Prostate gland (tissue), 2 donors: Measurements from ENCODE around the gene ADAMTS17. TPM values are rescaled to one million over a fixed set of nuclear protein-coding genes. Genes with fewer than 3 reads are reported as not detected.

Experiments used
- DNase-seq: peaks from one replicate; pipeline ENCODE4 v3.0.0-alpha.2; 2019; ENCODE audit warnings: low spot score
- H3K27ac ChIP-seq, 2 donors: fragments of 200-600 bp; sonication (generic); 2 replicates each; pipeline ENCODE4 v1.5.1; 2017 to 2019
- H3K27me3 ChIP-seq: fragments of 200-600 bp; sonication (generic); replicated peaks from 2 replicates; pipeline ENCODE4 v1.5.1; 2019; ENCODE audit not compliant: insufficient read depth
- H3K36me3 ChIP-seq, 2 donors: fragments of 200-600 bp; sonication (generic); 1 replicate in 1 of 2; 2 replicates in 1 of 2; pipeline versions ENCODE4 v1.5.1 to v1.8.1; 2017 to 2019
- H3K4me1 ChIP-seq: fragments of 200-600 bp; sonication (generic); replicated peaks from 2 replicates; pipeline ENCODE4 v1.5.1; 2019
- H3K4me3 ChIP-seq, 2 donors: fragments of 200-600 bp; sonication (generic); 2 replicates each; pipeline ENCODE4 v1.5.1; 2017 to 2019
- H3K9me3 ChIP-seq: fragments of 200-600 bp; sonication (generic); 2 replicates; pipeline ENCODE4 v1.5.1; 2017
- POLR2A ChIP-seq: fragments of 450-650 bp; IDR thresholded peaks from one replicate; pipeline ENCODE4 v1.6.1; 2016; ENCODE audit warnings: antibody characterized with exemption, mild to moderate bottlenecking
- POLR2AphosphoS5 ChIP-seq: sonication (generic); formaldehyde crosslinking; IDR thresholded peaks from one replicate; pipeline ENCODE4 v1.6.1; 2017; ENCODE audit warnings: antibody characterized with exemption
- WGBS: methylation state at CpG from one replicate; pipeline ENCODE4 v1.1.5; 2018; 5-methylcytosine and 5-hydroxymethylcytosine counted together
- intact Hi-C: fragments of 100-400 bp; cut with DNase I; formaldehyde crosslinking; loops from one replicate; pipeline ENCODE4 v1.14.2; 2022
- total RNA-seq, 2 donors: library from RNA; depleted of rRNA; stranded (reverse); fragments of >200 nt; gene quantifications; one replicate each; pipeline ENCODE4 v1.1.0, GENCODE V29; 2016
- TF ChIP-seq, protein P1 (sequence below), 4 experiments: fragments of 200-600 bp in 2 of 4; fragments of 450-650 bp in 2 of 4; sonication (generic) in 2 of 4; IDR thresholded peaks; 1 replicate in 3 of 4; 2 replicates in 1 of 4; pipeline ENCODE4 v1.5.1; 2016 to 2019; ENCODE audit warnings: antibody characterized with exemption in 4 of 4, mild to moderate bottlenecking in 2 of 4, moderate library complexity in 2 of 4

Gene ADAMTS17
- total RNA-seq, 2 donors from 2014 or later = 2.7 to 5.6 TPM

DNA sequence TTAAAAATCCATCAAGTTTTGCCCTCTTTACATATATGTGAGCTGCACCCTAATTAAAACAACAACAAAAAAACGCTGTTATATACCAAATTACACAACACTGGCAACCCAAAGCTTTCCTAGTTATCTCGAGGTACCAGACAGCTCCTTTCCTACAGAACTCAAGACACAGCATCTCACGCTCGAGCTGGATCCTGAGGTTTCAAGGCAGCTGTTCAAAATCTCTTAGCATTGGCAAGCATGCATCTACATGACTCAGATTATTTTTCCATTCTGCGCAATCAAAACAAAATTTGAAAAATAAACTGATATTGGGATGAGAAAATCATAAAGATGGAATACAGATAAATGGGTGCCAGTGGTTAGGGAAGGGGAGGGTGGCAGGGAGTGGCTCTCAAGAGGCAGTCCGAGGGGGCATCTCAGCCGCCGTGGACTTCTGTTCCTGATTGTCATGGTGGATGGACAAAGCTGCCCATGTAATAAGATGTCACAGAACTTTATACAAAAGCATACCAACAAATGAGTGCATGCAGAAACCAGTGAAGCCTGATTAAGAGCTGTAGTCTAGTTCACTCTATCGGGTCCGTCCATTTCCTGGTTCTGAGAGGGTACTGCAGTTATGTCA, 91.5 kb downstream of the ADAMTS17 start:
- Histone ChIP-seq H3K4me3 (no peak overlapping the region), H3K36me3 (no peaks in the 10 kb centered on the region), H3K4me1 (no peaks in the 10 kb centered on the region), H3K27me3 (no peaks in the 10 kb centered on the region), H3K27ac (no peak overlapping the region), H3K9me3 (no peaks in the 10 kb centered on the region)
- TF ChIP-seq, protein P1, sequence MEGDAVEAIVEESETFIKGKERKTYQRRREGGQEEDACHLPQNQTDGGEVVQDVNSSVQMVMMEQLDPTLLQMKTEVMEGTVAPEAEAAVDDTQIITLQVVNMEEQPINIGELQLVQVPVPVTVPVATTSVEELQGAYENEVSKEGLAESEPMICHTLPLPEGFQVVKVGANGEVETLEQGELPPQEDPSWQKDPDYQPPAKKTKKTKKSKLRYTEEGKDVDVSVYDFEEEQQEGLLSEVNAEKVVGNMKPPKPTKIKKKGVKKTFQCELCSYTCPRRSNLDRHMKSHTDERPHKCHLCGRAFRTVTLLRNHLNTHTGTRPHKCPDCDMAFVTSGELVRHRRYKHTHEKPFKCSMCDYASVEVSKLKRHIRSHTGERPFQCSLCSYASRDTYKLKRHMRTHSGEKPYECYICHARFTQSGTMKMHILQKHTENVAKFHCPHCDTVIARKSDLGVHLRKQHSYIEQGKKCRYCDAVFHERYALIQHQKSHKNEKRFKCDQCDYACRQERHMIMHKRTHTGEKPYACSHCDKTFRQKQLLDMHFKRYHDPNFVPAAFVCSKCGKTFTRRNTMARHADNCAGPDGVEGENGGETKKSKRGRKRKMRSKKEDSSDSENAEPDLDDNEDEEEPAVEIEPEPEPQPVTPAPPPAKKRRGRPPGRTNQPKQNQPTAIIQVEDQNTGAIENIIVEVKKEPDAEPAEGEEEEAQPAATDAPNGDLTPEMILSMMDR (IDR thresholded peaks at IDR 0.05) = no peak
- no peak for TF ChIP-seq POLR2A
- no peak for TF ChIP-seq POLR2AphosphoS5
- intact Hi-C loops = no loop called here
- 68% methylated on average over 10 of the region's 10 CpGs for WGBS
- DNase-seq = no peak

DNA sequence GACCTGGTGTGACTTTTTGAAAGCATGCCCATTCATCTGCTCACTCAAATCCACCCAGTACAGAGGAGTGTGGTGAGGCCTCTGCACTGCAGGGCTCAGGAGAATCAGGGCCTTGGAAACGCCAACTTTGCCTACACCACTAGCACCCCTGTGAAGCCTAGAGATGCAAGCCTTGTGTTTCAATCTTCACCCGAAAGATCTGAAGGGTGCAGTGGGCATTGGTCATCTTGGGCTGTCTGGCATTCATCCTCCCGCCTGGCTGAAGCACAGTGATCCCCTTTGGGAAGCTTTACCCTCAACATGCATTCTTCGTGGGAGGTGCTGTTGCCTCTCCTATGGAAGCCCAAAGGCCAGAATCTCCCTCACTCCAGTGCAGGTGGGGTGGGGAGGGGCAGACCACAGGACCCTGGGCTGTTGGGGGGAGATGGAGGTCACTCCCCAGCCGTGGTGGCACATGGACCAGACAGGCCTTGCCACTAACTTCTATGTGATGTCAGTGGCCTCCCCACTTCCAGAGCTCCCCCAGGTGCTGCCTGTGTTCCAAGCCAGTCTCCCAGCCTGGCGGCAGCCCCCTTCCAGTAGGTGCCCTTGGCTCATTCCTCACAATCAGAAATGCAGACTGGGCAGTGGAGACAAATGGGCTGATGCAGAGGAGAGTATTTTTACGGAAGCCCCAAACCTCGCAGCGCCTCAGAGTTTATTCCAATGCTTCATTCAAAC, 92.5 kb downstream of the ADAMTS17 start:
- H3K27me3 ChIP-seq = no peaks in the 10 kb centered on the region
- H3K36me3 ChIP-seq = no peaks in the 10 kb centered on the region
- no peak overlapping the region for H3K27ac ChIP-seq
- intact Hi-C loops = no loop called here
- 96% methylated on average over 9 of the region's 9 CpGs for WGBS
- TF ChIP-seq, protein P1 (IDR thresholded peaks at IDR 0.05) = no peak
- TF ChIP-seq POLR2AphosphoS5 (no peak), POLR2A (no peak)
- no peaks in the 10 kb centered on the region for H3K4me1 ChIP-seq
- no peaks in the 10 kb centered on the region for H3K9me3 ChIP-seq
- no peak for DNase-seq
- no peak overlapping the region for H3K4me3 ChIP-seq

GRCh38 chr15:100248236-100248635, 93.5 kb downstream of the ADAMTS17 start:
- no peaks in the 10 kb centered on the region for H3K9me3 ChIP-seq
- H3K36me3 ChIP-seq = no peaks in the 10 kb centered on the region
- 93% methylated on average over 5 of the region's 5 CpGs for whole genome bisulfite sequencing
- H3K27me3 ChIP-seq = no peaks in the 10 kb centered on the region
- no peak for DNase-seq
- TF ChIP-seq, protein P1 (IDR thresholded peaks at IDR 0.05) = no peak
- TF ChIP-seq POLR2AphosphoS5 (no peak), POLR2A (no peak)
- intact Hi-C loops = no loop called here
- no peak overlapping the region for H3K4me3 ChIP-seq
- no peak overlapping the region for H3K27ac ChIP-seq
- H3K4me1 ChIP-seq = no peaks in the 10 kb centered on the region

GRCh38 chr15:100247228-100248225, 94.2 kb downstream of the ADAMTS17 start:
- Histone ChIP-seq H3K4me3 (no peak overlapping the region), H3K4me1 (no peaks in the 10 kb centered on the region), H3K36me3 (no peaks in the 10 kb centered on the region), H3K9me3 (no peaks in the 10 kb centered on the region), H3K27me3 (no peaks in the 10 kb centered on the region), H3K27ac (peak overlapping the region; percentile 38 to 73)
- TF ChIP-seq, protein P1 (IDR thresholded peaks at IDR 0.05) = no peak
- TF ChIP-seq POLR2A (no peak), POLR2AphosphoS5 (peak; percentile 77)
- peak; percentile 78 for DNase-seq
- intact Hi-C loops = no loop called here
- 77% methylated on average over 21 of the region's 21 CpGs for WGBS
